Memory B cell (primary cell): ENCODE data around the gene CLDN6.
A peak's percentile ranks its signal among the peaks of the same experiment; 100 is the strongest.

Experiments used
- ATAC-seq: fragments of 150-1000 bp; cut with Tn5 transposase; 2 replicates; pipeline ENCODE4 v1.10.0; 2021; ENCODE audit warnings: low read depth, mild to moderate bottlenecking, moderate library complexity
- DNase-seq, 2 donors: peaks; one replicate each; pipeline ENCODE4 v3.0.0; 2022; ENCODE audit warnings: low spot score in 2 of 2
- H3K27ac Mint-ChIP-seq: one replicate; pipeline ENCODE4 v1.8.0; 2022; ENCODE audit warnings: mild to moderate bottlenecking, moderate library complexity, mixed read lengths
- H3K27me3 Mint-ChIP-seq: one replicate; pipeline ENCODE4 v1.8.0; 2022; ENCODE audit warnings: mixed read lengths
- H3K36me3 Mint-ChIP-seq: one replicate; pipeline ENCODE4 v1.8.0; 2022; ENCODE audit warnings: mild to moderate bottlenecking, mixed read lengths
- H3K4me1 Mint-ChIP-seq: one replicate; pipeline ENCODE4 v1.8.0; 2022; ENCODE audit warnings: mixed read lengths
- H3K4me3 Mint-ChIP-seq: one replicate; pipeline ENCODE4 v1.8.0; 2022; ENCODE audit warnings: mild to moderate bottlenecking, moderate library complexity, mixed read lengths
- H3K9me3 Mint-ChIP-seq: one replicate; pipeline ENCODE4 v1.8.0; 2022; ENCODE audit warnings: mixed read lengths

CLDN6 gene

DNA sequence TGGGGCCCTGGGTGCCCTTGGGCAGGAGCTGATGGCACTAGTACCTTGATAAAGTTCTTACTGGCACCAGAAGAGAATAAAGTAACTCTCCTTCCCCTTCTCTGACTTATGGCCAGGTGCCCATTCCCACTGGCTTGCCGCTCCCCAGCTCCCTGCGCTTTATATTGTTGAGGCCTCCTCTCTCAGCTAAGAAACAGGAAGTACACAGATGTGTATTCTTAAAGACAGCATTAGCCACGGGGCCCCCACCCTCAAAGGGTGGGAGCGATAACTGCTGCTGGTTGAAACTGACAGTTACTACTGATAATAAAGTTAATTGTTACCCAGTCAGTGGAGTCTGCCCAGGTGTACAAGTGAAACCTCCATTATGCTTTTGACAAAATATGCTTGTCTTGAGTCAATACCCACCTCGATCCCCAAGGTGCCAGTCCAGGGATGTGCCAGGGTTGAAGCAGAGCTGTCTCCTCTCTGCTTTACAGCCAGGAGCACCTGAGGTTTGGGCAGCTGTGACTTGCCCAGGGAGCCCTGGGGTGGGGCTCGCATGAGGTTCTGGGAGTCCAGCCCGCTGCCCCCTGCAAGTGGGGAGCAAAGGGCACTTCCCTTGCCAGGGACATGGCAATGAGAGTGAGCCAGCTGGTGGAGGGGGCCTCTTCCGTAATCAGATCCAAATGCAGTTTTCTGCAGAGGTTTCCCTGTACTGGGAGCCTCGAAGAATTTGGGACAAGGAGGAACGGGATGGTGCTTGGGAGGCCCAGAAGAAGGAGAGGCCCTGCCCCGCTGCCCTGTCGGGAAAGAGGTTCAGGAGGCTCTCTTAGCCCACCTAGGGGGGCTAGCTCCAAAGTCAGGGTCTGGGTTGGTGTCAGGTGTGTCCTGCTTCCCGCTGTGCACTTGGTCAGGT is 10.7 kb downstream of the CLDN6 start:
- Mint-ChIP-seq H3K27ac (no peak overlapping the region), H3K4me1 (peaks cover 20% of the 10 kb centered on the region), H3K4me3 (no peak overlapping the region), H3K36me3 (no peaks in the 10 kb centered on the region), H3K9me3 (no peaks in the 10 kb centered on the region), H3K27me3 (peaks cover 11% of the 10 kb centered on the region)
- no peak for DNase-seq
- ATAC-seq, result no peak

DNA sequence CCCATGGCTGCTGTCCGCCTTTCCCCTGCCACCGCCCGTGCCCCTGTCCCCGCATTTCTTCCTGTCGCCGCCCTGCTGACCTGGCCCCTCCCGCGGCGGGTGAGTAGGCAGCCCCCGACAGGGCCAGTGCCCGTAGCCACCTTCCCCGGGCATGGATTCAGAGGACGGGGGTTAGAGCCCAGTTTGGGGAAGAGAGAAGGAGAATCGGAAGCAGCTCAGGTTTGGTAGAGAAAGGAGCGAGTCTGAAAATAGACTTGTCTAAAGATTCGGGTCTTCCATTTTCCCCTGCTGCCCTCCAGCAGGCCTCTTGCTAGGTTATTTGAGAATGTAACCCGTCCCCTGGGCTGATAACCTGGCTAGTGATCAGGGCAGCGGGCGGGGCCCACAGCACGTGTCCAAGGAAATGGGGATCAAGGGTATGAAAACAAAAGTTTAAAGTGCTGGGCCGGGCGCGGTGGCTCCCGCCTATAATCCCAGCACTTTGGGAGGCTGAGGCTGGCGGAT is 13.2 kb downstream of the CLDN6 start:
- H3K9me3 Mint-ChIP-seq, result no peaks in the 10 kb centered on the region
- no peak for DNase-seq
- ATAC-seq, result no peak
- H3K4me1 Mint-ChIP-seq, result peaks cover 19% of the 10 kb centered on the region
- H3K4me3 Mint-ChIP-seq, result peak overlapping the region; percentile 77
- H3K36me3 Mint-ChIP-seq, result no peaks in the 10 kb centered on the region
- no peak overlapping the region for H3K27ac Mint-ChIP-seq
- peaks cover 20% of the 10 kb centered on the region for H3K27me3 Mint-ChIP-seq

DNA sequence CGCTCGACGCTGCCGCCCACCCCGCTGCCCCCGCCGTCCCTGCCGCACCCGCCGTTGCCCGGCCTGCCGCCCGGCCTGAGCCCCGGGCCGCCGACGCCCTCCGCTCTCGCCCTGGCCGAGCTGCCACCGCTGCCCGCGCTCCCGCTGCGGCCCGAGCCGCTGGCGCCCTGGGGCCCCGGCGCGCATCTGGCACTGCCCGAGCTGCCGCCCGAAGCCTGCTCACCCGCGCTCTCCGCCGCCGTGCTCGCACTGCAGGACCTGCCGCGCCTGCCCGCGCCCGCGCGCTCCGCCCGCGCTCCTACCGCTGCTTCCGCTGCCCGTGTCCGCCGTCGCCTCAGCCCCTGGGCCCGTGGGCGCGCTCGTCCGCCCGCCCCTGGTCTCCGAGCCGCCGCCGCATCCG is 13.7 kb downstream of the CLDN6 start:
- H3K27ac Mint-ChIP-seq, result no peak overlapping the region
- H3K9me3 Mint-ChIP-seq, result no peaks in the 10 kb centered on the region
- no peak overlapping the region for H3K4me3 Mint-ChIP-seq
- ATAC-seq (no peak), DNase-seq (no peak)
- peaks cover 19% of the 10 kb centered on the region for H3K4me1 Mint-ChIP-seq
- H3K27me3 Mint-ChIP-seq, result peaks cover 21% of the 10 kb centered on the region
- H3K36me3 Mint-ChIP-seq, result no peaks in the 10 kb centered on the region

DNA sequence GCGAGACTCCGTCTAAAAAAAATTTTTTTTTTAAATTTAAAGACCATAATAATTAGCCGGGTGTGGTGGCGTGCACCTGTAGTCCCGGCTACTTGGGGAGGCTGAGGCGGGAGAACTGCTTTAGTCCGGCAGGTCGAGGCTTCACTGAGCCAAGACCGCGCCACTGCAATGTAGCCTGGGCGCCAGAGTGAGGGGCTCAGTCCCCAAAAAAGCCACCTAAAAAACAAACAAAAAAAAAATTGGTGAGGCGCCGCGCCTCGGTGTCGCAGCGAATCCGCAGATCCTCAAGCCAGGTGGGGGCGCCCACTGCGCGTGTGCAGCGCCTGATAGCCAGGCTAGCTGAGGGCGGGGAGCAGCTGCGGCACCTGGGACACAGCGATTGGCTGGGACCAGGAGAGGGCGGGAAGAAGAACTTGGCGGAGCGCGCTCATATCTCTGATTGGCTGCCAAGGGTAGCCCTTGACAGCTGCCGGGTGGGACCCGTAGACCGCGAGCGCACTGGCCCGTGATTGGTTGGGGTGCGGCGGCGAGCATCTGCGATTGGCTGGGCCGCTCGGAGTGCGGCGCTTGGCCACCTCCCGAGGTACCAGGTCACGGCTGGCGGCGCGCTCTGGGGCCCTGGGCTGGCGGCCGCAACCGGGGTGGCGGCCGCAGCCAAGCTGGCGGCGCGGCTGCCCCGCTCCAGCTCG is 14.3 kb downstream of the CLDN6 start:
- Mint-ChIP-seq H3K4me1 (peaks cover 19% of the 10 kb centered on the region), H3K27ac (no peak overlapping the region), H3K36me3 (no peaks in the 10 kb centered on the region), H3K9me3 (no peaks in the 10 kb centered on the region), H3K4me3 (peak overlapping the region; percentile 62), H3K27me3 (peaks cover 21% of the 10 kb centered on the region)
- peak; percentile 96 for ATAC-seq
- peak; percentile 86 to 91 for DNase-seq

DNA sequence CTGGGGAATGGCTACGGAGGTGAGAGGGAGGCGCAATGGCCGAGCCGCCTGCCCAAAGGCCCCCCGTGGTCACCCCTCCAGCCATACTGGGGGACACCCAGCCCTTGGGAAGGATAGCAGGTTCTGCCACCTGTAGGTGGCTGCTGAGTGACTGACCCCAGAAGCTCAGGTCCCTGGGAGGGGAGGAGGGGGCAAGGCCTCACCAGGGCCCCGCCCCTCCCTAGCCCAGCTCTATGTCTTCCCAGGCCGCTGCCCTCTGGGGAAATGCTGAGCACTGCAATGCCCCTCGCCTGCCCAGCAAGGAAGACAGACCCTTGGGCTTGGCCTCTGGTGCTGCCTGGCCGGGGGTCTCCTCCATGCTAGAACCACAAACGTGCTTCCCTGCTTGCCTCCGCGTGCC is 16.7 kb downstream of the CLDN6 start:
- H3K4me3 Mint-ChIP-seq, result no peak overlapping the region
- H3K27me3 Mint-ChIP-seq, result peaks cover 17% of the 10 kb centered on the region
- no peak overlapping the region for H3K27ac Mint-ChIP-seq
- no peak for DNase-seq
- H3K36me3 Mint-ChIP-seq, result no peaks in the 10 kb centered on the region
- peaks cover 4% of the 10 kb centered on the region for H3K4me1 Mint-ChIP-seq
- no peaks in the 10 kb centered on the region for H3K9me3 Mint-ChIP-seq
- no peak for ATAC-seq

DNA sequence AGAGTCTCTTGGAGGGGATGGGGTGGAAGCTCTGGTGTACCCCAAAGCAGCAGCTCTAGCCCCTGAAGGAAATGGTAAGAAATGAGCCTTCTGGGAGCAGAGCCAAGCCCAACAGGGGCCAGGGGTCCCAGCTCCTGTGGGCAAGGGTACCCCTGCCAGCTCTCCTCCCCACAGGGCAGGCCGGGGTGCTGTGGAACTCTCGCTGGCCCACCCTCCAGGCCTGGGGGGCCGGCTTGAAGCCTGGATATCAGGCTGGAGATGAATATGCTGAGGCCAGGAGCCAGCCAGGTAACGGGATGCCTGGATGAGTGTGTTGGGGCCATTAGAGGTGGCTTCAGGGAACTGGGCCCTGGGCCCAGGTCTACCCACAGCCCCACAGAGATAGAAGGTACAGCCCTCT is 17.4 kb downstream of the CLDN6 start:
- no peak for ATAC-seq
- Mint-ChIP-seq H3K27me3 (peaks cover 14% of the 10 kb centered on the region), H3K9me3 (no peaks in the 10 kb centered on the region), H3K36me3 (no peaks in the 10 kb centered on the region), H3K4me1 (peaks cover 4% of the 10 kb centered on the region), H3K27ac (no peak overlapping the region), H3K4me3 (no peak overlapping the region)
- no peak for DNase-seq

DNA sequence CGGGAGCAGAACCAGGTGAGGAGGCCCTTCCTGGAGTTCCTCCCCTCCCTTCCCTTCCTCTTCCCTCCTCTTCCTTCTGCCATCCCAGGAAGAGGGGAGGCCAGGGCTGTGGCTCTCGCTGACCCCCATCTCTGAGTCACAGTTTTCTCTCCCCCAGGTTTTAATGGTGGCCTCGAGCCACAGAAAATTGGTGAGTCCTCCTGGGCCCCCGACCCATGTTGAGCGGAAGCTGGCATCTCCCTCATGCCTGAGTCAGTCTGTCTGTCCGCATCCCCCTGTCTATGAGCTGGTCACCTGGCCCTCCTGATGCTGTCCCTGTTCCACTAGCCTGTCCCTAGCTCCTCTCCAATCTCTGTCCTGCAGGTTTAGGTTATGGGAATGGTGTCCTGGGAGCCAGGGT is 18.1 kb downstream of the CLDN6 start:
- no peak for DNase-seq
- H3K9me3 Mint-ChIP-seq, result no peaks in the 10 kb centered on the region
- peaks cover 14% of the 10 kb centered on the region for H3K27me3 Mint-ChIP-seq
- peaks cover 3% of the 10 kb centered on the region for H3K4me1 Mint-ChIP-seq
- H3K4me3 Mint-ChIP-seq, result no peak overlapping the region
- no peak overlapping the region for H3K27ac Mint-ChIP-seq
- no peak for ATAC-seq
- no peaks in the 10 kb centered on the region for H3K36me3 Mint-ChIP-seq

DNA sequence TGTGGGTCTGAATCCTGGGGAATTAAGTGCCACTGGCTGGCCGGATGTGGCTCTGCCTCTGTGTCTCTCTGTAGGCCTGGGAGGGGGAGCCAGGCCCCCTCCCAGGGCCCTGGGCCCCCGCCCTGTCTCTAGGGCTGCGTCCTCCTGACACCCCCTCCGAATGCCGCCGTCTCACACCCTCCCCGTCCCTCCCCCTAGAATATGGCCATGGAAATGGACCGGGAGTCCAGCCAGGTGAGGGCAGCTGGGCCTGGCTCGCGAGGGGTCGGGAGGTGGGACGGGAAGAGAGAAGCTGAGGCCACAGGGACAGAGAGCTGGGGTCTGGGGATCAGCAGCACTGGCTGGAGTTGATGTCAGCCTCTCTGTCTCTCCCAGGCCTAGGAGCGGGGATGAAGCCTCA is 21.7 kb downstream of the CLDN6 start:
- Mint-ChIP-seq H3K27me3 (peaks cover 10% of the 10 kb centered on the region), H3K4me3 (no peak overlapping the region), H3K4me1 (no peaks in the 10 kb centered on the region), H3K36me3 (no peaks in the 10 kb centered on the region), H3K27ac (no peak overlapping the region), H3K9me3 (no peaks in the 10 kb centered on the region)
- ATAC-seq, result no peak
- no peak for DNase-seq

DNA sequence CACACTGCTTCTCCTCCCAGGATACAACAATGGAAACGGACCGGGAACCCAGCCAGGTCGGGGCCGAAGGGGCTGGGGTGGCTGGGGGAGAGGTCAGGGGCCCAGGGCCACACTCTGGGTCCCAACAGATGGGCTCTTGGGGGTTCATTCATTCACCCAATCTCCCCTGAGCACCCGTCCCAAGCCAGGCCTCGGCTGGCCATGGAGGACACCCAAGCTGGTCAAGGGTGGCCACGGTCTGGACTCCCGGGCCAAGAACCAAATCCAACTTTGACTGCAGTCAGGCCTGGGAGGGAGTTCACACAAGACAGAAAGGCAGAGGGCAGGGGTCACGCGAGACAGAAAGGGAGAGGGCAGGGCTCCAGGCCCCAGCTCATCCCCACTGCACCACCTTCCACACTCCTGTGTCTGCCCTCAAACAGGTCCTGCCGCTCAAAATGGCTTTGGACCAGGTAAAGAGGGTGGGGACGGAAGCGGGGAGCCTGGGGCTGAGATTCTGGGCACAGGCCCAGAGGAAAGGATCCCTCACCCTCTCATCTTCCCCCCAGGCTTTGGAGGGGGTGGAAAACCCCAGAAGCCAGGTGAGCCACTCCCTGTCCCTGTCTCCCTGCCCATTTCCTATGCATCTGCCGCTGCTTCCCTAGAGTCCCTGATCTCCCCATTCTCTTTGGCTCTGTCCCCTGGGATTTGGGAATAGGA is 25.5 kb downstream of the CLDN6 start:
- ATAC-seq, result no peak
- no peak for DNase-seq
- no peaks in the 10 kb centered on the region for H3K4me1 Mint-ChIP-seq
- H3K36me3 Mint-ChIP-seq, result no peaks in the 10 kb centered on the region
- no peak overlapping the region for H3K4me3 Mint-ChIP-seq
- peaks cover 4% of the 10 kb centered on the region for H3K27me3 Mint-ChIP-seq
- no peak overlapping the region for H3K27ac Mint-ChIP-seq
- H3K9me3 Mint-ChIP-seq, result no peaks in the 10 kb centered on the region

DNA sequence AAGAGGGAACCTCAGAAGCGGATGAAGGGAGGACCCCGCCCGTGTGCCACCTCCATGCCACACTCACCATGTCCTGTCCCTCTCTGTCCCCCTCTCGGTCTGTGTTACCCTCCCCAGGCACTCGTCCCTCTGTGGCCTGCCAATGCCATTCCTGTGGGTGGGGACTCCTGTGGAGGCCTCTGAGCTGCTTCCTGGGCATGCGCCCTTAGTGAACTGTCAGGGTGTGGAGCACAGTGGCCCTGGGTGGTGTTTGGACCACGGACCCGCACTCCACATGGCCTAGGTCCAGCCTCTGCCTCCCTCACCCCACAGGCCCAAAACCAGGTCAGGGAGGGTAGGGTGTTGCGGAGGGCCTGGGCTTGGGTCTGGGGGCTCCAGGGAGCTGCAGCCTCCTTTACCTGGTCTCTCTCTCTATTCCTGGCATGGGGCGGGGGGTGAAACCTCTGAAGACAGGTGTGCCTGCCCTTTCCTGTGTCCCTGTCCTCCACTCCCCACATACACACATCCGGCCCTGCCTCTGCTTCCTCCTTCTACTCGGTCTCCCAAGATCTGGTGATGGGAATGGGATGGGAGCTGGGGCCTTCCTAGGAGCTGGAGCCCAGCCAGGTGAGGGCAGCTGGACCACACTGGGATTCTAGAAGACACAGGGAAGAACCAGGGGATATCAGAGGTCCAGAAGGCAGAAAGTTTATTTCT is 26.3 kb downstream of the CLDN6 start:
- H3K4me3 Mint-ChIP-seq, result no peak overlapping the region
- H3K9me3 Mint-ChIP-seq, result no peaks in the 10 kb centered on the region
- no peaks in the 10 kb centered on the region for H3K4me1 Mint-ChIP-seq
- no peak for DNase-seq
- peaks cover 5% of the 10 kb centered on the region for H3K27me3 Mint-ChIP-seq
- ATAC-seq, result no peak
- H3K36me3 Mint-ChIP-seq, result no peaks in the 10 kb centered on the region
- H3K27ac Mint-ChIP-seq, result no peak overlapping the region

DNA sequence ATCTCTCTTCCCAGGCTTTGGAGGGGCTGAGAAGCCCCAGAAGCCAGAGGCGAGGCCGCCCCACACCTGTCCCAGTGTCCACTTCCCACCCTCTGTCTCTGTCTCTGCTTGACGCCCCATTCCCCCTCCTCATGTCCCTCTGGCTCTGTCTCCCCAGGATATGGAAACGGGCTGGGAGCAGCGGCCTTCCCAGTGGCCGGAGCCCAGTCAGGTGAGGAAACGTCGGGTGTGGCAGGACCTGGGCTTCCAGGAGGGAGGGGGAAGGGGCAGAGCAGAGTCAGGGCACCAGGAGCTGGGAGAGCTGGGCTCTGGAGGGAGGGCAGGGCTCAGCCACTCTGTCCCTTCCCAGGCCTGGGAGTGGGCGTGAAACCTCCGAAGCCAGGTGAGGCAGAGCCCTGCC is 27.1 kb downstream of the CLDN6 start:
- H3K27ac Mint-ChIP-seq, result no peak overlapping the region
- ATAC-seq (no peak), DNase-seq (no peak)
- no peaks in the 10 kb centered on the region for H3K4me1 Mint-ChIP-seq
- no peaks in the 10 kb centered on the region for H3K36me3 Mint-ChIP-seq
- no peaks in the 10 kb centered on the region for H3K9me3 Mint-ChIP-seq
- peaks cover 9% of the 10 kb centered on the region for H3K27me3 Mint-ChIP-seq
- no peak overlapping the region for H3K4me3 Mint-ChIP-seq

DNA sequence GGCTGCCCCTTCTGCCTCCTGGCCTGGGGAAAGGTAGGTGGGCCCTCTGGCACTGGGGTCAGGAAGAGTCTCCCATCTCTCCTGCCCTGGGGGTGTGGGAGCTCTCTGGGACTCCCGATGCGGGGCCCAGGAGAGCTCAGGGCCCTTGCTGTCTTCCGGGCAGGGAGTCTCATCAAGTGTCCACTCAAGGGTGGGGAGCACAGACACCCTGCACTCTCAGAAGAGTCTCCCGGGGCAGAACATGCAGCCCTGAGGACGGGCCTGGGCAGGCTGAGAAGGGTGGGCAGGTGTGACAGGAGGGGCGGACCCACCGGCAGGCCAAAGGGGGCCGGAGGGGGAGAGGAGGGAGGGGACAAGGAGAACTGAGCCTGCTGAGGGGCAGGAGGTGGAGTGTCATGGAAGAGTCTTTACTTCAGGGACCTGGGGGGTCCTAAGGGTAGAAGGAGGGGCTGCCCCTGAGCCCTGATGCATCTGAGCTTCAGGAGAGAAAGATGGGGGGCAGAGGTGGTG is 29.3 kb downstream of the CLDN6 start:
- Mint-ChIP-seq H3K36me3 (no peaks in the 10 kb centered on the region), H3K9me3 (no peaks in the 10 kb centered on the region), H3K4me3 (no peak overlapping the region), H3K27me3 (peaks cover 9% of the 10 kb centered on the region), H3K27ac (no peak overlapping the region), H3K4me1 (peaks cover 2% of the 10 kb centered on the region)
- ATAC-seq (no peak), DNase-seq (no peak)

DNA sequence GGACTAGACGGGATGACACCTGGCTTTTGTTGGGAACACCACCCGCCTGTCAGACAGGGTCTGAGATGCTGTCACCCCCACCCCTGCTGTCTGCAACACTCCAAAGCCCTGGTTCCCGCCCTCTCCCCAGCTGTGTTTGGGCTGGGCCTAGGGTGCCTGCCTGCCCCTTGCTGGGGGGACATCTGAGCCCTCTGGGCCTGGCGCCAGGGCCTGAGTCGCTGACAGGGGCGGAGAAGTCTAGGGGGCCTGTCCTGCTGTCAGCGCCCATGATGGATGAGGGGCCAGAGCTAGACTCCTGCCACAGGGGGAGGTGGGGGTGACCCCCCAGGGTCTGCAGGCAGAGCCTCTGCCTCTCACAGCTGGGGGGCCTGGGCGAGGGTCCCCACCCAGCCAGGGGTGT is 30.1 kb downstream of the CLDN6 start:
- Mint-ChIP-seq H3K4me3 (no peak overlapping the region), H3K27ac (no peak overlapping the region)
- no peak for ATAC-seq

More for the DNA sequence above, 30.1 kb downstream of the CLDN6 start:
- H3K4me1 Mint-ChIP-seq, result peaks cover 2% of the 10 kb centered on the region
- peaks cover 9% of the 10 kb centered on the region for H3K27me3 Mint-ChIP-seq
- H3K36me3 Mint-ChIP-seq, result no peaks in the 10 kb centered on the region
- H3K9me3 Mint-ChIP-seq, result no peaks in the 10 kb centered on the region
- no peak for DNase-seq
